Activated T-cell treated with anti-CD3 and anti-CD28 coated beads, Interleukin-2, amount 50 U/mL, for 1 hour (primary cell): ENCODE measurements around the gene FASLG.

Experiments
- DNase-seq: peaks from one replicate; pipeline ENCODE4 v3.0.0-alpha.2; 2020

The FASLG gene

DNA sequence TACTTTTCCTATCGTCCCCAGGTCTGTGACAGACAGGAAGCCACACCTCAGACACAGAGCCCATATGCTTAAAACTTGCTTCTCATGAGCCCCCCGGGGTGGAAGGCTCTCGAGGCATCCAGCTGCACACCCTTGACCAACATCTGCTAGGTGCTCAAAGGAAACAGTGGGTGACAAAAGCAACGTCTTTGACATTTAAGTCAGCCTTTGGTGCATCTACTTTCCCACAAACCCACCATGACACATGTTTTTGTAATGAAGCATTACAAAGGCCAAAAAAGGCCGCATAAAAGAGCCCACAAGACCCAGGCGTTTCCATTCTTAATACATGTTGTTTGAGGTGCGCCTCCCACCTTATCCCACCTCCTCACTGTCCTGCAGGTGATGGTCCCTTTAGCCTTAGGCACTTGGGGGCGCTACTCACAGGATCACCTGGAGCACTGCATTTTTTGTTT lies 11.8 kb upstream of the FASLG start:
- DNase-seq, result peak; percentile 45

DNA sequence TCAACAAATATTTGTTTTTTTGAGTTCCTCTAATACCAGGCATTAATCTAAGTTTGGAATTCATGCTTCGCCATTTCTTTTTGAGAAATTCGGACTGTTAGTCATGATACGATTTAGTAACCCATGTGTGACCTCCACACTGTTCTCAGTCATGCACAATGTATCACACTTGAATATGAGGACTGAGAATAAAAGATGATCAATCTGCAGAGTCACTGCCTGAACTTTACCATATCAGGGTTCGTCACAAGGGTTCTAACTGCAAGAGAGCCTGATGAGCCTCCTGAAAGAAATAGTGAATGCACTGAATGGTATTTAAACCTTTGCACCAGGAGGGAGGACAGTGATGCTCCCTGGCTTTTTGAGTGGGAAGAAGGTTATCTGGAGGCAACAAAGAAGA lies 10.9 kb upstream of the FASLG start:
- no peak for DNase-seq

DNA sequence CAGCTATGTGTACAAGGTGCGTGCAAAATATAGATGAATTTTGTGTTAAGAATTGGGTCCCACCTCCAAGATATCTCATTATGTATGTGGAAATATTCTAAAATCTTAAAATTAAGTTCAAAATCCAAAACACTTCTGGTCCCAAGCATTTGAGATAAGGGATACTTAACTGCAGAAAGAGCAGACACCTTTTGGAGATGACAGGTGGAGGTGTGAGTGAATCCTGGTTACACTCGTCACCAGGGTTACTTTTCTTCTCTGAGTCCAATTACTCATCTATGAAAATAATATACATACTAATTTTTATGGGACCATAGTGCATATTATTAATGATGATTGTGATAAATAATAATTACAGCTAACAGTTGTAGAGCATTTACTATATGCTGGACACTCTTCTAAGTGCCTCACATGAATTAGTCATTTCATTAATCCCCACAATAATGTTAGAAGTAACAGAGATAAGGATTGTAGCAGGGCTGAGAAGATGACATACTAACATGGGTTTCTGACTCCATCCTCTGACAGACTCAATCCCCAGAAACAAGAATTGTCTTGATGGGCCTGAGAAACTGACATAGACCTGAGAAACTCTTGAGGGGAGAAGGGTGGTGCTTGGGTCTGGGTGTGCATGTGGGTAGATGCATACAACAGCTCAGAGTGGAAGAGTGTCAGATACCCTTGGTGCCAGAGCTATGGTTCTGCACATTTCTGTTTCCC lies 8.3 kb upstream of the FASLG start:
- no peak for DNase-seq

DNA sequence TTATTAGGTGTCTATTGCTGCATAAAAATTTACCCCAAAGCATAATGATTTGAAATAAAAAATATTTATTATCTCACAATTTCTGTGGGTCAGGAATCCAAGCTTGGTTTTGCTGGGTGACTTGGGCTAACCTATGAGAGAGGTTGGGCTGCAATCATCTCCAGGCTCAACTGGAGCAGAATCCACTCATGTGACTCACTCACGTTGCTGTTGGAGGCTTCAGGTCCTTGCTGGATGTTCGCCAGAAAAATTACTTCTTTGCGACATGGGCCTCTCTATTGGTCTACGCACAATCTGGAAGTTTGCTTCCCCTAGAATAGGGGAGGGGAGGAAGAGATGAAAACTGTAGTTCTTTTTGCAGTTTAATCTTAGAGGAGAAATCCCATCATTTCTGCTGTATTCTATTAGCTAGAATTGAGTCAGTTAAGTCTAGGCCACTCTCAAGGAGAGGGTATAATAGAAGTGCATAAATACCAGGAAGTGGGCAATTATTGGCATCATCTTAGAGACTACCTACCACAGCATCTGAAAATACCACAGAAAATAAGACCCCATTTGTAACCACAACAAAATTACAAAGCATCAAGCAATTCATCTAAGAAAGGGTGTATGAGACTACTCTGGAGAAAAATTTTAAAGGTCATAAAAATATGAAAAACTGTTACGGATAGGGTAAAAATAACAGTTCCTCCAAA lies 5.7 kb upstream of the FASLG start:
- DNase-seq, result no peak

DNA sequence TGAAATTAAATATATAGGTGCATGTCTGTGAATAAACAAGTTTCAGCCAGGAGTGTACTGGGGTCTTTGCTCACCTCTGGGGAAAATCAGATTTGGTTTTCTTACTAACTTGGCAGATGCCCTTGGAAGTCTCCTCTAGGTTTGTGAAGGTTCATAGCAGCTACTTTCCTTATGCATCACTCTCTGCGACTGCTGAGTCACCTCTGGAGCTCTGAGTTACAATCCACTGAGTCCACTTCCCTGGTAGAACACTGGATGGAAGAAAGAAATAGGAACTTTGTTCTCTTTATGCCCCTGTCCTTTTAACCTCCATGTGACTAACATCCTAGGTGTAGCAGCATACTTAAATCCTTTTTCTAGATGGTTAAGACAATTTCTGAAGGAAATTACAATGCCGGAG lies 4.4 kb upstream of the FASLG start:
- no peak for DNase-seq

DNA sequence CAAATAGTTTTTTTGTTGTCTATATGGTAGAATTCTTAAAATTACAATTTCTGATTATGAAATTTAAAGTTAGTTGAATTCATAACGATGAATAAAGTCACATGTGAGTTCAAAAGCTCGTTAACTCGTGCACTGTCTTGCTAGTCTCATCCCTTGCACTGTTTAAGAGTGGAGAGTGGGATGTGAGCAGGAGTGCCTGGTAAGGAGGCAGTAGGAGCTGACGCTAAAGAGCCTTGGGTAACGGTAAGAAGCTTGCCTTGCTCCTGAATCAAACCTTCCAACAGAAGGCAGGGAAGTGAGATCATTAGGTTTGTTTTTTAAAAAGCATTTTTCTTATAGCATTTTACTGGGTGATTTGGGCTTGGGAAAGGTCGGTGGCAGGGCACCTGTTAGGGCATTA lies 2.3 kb upstream of the FASLG start:
- no peak for DNase-seq

DNA sequence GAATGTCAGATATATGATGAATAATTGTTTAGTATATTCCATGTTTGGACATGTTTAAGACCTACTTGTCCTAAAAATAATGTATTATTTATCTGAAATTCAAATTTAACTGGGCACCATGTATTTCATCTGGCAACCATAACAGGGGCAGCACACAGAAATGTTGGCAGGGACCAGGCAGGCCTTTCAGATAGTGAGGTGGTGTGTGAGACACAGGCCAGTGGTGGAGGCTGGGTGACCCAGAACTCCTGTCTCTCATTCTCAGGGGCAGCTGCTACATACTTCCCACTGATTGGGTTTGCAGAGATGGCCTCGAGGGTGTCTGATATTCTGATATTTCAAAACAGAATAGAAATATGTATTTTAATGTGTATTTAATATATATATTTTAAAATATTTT lies 1.3 kb upstream of the FASLG start:
- no peak for DNase-seq

DNA sequence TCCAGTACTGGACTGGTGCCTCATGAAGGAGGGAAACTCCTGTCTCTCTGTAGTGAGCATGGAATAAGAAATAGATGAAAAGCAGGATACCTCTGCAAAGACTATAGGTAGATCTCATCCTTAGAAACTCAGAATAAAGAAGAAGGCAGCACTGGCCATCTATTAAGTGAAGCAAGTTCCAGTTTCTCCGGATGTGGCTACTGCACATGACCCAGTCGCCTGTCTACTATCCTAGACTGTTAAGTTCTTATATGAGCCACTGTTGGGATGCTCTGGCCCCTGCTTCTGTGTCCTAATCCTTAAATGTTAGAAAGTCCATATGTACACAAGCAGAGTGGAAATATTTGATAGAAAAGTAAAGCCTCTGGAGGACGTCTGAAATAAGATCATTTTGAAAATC lies 2.2 kb downstream of the FASLG start:
- no peak for DNase-seq

DNA sequence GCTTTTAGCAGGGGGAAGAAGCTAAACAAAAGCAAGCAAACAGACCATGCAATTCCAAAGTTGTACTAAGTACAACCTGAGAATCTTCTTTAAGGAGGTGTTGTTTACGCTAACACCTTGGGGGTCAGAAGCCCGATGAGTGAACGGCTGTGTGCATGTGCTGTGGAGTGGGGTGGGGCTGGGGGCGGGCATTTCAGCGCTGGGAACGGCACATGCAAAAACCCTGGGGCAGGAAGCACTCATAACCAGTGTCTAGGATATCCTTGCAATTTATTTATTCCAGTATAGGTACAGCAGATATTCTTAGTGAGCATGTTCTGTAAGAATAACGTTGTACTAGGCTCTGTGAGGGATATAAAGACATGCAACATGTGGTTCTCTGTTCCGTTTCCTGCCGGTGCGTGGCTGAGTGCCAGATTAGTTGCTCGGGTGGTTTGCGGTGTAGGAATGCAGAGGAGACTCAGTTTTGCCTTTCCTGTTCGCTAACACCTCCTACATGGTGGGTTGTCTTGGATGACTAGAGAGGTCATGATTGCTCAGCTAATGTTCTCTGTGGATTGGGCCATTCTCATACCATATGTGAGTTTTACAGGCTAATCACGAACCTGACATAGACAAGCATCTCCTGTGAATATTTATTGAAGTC lies 3.7 kb downstream of the FASLG start:
- peak; percentile 84 for DNase-seq

DNA sequence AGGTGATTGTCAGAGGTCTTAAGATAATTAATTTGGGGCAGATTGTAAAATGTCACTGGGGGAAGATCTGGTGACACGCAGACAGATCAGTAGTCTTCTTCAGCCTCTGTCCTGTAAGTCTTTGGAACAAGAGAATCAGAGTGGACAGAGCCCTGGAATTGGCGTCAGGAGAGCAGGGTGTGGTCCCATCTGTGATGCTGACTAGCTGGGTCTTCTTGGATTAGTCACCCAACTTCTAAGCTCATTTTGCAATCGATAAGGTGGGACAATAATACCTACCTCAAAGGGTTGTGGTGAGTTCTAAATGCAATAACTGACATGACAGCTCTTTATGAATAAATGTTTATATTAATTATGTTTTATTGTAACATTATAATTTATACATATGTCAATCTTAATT lies 4.8 kb downstream of the FASLG start:
- no peak for DNase-seq

DNA sequence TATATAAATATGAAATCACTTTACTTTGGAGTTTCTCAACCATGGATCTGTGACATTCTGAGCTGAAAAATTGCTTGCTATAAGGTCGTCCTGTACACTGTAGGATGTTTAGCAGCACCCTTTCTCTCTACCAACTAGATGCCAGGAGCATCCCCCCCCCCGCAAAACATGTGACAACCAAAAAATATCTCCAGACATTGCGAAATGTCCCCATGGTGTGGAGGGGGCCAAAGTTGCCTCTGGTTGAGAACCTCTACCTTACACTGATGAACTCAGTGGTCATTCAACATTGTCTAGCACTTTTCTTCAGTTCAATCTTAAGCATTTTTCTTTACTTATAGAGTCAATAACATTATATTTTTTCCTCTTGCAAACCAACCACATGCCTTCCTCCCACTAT lies 9.2 kb downstream of the FASLG start:
- DNase-seq, result no peak

DNA sequence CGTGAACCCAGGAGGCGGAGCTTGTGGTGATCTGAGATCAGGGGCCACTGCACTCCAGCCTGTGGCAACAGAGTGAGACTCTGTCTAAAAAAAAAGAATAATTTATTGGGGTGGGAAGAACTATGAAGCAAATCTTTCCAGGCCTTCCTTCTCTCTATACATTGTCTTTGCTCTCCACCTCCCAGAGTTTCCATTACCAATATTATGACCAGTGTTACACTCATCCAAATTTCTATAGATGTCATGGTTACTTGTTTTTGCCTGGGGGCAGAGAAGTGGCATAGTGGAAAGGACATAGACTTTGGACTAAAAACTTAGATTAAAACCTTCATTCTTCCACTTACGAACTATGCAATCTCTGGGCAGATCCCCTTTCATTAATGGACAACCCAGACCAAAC lies 10.1 kb downstream of the FASLG start:
- DNase-seq, result no peak

DNA sequence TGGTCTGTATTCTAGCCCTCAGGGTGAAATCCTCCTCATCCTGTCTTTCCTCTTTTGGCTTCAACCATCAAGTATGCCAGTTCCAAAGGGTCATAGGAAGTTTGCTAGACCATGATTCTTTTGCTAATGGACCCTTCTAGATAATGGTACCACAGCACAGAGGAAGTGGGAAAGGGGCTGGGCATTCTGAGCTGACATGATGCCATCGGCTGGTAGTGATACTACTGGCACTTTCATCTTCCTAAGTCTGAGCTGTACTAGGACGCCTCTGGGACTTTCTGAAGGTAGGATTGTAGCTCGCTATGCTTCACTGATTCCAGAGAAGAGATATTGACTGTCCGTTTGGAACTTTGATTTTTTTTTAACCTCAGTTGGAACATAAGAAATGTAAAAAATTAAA lies 11.4 kb downstream of the FASLG start:
- DNase-seq, result no peak

DNA sequence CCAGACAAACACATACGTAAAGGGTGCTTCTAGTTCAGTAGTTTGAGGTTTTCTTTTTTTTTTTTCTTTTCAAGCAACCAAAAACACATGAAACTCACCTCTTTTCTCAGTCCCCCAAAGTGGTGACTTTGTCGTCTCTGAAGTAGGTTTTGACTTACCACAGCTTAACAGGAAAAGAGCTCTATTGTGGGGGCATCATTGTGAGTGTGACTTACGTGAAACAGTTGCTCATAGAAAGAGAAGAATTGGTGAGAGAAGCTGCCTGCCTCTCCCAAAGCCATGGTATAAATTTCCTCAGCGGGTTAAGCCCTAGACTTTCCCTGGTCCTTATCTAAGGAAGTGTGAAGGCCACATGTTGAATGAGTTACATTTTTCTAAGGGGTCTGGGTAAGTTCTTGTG lies 11.9 kb downstream of the FASLG start:
- no peak for DNase-seq

DNA sequence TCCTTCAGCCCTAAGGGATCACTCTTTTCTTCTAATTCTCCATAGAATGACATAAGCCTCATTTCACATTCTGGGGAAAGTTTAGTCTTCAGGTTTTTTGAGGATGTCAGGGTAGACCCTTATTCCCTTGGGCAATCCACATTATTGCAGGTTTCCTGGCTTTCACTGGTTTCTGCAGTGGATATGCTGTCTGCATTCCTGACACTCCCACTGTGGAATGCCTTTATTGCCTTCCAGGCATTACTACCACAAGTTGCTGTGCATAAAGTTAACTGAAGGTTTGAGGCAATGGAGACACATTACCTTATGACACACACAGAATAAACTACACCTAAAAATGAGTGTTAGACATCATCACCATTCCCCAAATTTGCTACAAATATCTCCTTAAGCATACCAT lies 12.7 kb downstream of the FASLG start:
- DNase-seq, result no peak

DNA sequence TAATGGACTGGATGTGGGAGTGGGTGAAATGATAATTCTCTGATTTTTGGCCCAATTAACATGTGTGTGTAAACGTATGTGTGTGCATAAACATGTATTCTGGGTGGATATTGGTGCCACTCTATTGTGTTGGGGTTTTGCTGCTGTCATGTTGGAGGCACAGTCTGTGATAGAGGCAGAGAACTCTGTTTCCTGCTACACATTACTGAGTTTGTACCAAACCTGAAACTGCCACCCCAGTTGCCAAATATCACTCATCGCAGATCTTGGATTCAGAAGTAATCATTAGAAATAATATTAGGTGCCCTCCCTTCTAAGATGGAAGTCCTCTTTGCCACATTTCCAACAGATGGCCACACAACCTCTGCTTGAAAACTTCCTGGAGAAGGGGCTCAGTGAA lies 13.8 kb downstream of the FASLG start:
- DNase-seq, result no peak

DNA sequence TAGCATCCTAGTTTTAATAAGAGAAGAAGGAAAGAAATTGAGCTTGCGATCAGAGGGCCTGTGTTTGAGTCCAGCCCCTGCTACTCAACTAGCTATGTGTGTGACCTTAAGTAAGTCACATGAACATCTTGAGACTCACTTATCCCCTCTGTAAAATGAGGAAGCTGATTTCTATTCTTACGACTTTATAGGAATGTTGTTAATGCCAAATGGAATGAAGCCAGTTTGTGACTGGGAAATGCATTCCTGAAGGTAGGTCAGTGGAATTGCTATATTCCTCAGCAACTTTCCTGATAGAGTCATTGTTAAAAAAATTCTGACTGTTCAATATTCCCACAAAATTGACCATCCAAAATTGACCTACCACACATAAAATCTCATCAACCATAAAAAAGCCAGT lies 14.9 kb downstream of the FASLG start:
- no peak for DNase-seq

DNA sequence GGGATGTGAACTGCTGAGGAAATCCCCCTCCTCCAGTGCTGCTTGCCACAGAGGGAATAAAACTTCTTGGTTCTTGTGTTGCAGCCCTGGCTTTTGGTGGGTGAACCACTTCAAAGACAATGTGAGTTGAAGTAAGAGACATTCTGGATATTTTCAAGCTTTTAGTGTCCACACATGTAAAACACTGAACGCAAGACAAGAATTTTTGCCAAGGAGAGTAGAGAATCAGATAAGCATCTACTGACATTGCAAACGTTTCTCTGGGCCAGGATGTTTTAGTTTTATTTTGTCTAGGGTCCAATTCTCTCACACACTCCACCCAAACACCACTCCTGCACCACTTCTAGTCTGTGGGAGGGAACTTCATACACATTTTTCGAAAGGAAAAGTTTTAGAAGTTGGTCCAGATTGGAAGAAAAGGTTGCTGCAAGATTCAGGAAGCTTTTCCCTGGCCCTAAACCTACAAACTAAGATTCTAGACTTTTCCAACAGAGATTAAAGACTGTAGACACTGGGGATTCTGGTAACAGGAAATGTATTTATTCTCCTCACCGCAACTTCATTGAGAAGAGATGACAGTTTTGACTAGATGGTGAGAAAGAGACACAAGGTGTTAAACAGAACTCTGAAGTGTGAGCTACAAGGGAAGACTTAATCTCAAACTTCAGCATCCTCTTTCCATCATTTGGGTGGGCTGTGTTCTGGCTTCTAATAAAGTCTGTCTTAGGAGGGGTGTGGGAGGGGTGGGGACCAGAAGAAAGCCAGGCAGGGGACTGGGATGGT lies 16.1 kb downstream of the FASLG start:
- no peak for DNase-seq

DNA sequence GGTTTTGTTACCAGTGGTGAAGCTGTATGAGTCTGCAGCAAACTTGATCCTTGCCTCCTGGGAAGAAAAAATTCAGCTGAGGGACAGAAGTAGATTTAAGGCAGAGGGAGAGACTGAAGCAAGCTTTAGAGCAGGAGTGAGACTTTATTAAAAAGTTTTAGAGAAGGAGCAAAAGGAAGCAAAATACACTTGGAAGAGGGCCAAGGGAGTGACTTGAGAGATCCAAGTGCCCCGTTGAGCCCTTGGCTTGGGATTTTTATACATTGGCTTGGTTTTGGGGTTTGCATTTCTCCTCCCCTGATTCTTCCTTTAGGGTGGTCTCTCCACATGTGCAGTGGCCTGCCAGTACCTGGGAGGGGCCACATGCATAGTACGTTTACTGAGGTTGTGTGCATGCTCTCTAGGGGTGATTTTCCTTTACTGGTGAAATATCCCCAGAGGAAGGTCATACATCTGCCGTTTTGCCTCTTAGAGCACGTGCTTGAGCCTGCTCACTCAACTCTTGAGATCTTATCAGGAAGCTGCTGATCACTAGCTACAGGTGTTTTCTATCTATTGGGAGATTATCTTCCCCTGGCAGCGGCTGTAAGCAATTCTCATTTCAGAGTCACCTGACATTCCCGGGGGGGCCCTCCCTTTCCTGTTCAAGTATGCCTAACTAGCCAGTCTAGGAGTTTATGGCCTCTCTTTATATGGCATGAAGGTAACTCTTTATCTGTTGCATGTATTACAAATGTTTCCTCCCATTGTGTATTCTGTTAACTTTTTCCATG lies 20.3 kb downstream of the FASLG start:
- no peak for DNase-seq

DNA sequence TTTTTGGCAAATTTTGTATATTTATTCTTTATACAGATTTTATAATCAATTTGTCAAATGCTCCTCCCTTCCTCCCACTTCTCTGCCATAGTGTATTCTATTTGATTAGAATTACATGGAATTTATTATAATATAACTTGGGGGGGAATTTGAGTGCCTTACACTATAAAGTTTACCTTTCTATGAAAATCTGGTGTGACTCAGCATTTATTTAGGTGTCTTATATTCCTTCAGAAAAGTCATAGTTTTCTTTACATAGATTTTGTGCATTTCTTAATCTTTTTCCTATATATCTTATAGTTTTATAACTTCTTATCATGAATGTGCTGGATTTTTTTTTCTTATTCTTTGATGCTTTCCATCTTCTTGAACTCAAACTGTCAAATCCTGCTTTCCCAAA lies 21.3 kb downstream of the FASLG start:
- no peak for DNase-seq

DNA sequence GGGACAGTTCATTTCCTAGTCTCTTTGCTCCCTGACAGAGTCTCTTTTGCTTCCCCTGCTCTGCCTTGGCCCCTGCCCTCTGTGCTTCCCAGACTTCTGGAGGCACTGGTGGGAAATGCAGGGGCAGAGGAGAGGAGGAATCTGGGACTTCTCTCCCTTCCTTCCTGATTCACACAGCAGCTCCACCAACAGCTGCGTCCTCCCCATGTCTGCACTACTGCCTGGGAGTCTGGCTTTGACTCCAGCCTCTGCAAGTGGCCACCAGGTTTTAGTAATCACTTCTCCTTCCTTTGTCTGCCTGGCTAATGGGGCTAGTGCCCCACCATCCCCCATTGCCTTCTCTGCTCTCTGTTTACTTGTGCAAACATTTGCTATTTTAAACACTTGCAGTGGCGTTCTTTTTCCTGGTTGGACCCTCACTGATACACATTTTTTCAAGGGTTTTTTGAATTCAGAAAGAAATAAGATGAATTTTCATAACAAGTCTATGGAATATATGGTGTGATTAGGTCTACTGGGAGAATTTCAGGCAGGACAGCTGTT lies 21.9 kb downstream of the FASLG start:
- DNase-seq, result no peak

DNA sequence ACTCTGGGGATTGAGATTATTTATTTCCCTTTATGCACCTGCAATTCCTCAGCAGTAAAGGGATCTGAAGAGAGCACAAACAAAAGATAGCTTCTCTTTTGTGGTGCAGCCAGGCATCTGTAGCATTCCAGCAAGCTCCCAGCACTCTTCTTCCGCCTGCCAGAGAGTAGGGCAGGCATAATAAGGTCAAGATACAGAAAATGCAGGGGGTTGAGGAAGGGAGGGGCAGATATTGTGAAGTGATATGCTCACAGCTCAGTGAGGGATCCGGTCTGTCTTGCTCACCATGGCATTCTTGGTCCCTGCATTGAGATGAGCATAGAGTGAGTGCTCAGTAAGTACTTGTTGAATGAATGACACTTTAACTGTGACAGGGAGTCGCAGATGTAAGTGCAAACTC lies 23.9 kb downstream of the FASLG start:
- DNase-seq, result no peak
